WI38 (cell line): ENCODE results near the gene ZBTB7C.

Experiments used
- H3K4me3 ChIP-seq: 2 replicates; pipeline ENCODE4 v1.5.1; 2011; ENCODE audit warnings: low read depth, mild to moderate bottlenecking, control low read depth, low read length
- TF ChIP-seq, protein P1 (sequence below): IDR thresholded peaks from 2 replicates; pipeline ENCODE4 v1.5.1; 2012; ENCODE audit warnings: low read depth, mild to moderate bottlenecking, control low read depth, low read length

Gene ZBTB7C

DNA sequence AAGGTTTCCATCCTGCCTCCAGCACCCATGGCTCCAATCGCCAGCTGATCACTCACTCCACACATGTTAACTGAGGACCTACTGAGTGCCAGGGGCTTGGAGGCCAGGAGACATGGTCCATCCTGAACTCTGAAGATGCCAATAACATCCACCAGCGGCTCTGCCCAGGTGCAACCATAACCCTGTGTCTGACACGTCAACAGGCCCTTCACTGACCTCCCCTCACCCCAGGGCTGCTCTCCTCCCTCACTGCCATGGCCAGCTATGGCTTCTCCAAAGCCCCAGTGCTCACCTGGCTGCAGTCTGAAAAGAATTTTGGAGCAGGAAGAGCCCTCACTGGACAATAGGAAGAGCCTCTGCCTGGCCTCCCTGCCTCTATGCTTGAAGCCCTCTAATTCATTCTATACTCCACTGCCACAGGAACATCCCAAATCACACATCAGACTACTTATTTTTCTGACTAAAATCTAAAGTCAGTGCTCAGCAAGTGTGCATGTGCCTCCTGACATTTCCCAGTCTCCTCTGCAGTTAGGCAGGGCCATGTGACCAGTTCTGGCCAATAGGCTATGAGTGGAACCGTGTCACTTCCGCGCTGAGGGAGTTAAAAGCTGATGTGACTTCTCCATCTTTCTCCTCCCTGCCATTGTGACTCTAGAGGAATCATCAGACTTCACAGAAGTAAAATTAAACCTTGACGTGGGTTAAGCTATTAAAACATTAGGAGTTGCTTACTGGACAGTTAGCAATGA, 37.2 kb downstream of the ZBTB7C start:
- no peak overlapping the region for H3K4me3 ChIP-seq
- TF ChIP-seq, protein P1, sequence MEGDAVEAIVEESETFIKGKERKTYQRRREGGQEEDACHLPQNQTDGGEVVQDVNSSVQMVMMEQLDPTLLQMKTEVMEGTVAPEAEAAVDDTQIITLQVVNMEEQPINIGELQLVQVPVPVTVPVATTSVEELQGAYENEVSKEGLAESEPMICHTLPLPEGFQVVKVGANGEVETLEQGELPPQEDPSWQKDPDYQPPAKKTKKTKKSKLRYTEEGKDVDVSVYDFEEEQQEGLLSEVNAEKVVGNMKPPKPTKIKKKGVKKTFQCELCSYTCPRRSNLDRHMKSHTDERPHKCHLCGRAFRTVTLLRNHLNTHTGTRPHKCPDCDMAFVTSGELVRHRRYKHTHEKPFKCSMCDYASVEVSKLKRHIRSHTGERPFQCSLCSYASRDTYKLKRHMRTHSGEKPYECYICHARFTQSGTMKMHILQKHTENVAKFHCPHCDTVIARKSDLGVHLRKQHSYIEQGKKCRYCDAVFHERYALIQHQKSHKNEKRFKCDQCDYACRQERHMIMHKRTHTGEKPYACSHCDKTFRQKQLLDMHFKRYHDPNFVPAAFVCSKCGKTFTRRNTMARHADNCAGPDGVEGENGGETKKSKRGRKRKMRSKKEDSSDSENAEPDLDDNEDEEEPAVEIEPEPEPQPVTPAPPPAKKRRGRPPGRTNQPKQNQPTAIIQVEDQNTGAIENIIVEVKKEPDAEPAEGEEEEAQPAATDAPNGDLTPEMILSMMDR: no peak

DNA sequence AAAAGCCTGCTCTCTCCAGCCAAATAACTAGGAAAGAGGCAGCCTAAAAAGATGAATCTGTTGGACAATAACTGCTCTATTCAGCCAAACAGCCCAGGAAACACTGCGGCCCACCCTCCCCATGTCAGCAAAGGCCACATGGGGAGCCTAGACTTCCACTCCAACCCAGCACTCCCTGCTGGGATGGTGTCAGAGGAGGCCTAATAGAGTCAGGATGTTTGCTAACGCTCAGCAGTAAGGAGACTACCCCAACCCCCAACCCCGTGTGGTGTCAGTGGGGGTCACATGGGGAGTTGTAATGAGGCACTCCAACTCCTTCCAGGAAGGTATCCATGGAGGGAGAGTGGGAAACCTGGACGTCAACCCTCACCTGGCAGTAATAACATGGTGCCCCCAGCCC, 41.6 kb downstream of the ZBTB7C start:
- no peak overlapping the region for H3K4me3 ChIP-seq
- TF ChIP-seq, protein P1: no peak

DNA sequence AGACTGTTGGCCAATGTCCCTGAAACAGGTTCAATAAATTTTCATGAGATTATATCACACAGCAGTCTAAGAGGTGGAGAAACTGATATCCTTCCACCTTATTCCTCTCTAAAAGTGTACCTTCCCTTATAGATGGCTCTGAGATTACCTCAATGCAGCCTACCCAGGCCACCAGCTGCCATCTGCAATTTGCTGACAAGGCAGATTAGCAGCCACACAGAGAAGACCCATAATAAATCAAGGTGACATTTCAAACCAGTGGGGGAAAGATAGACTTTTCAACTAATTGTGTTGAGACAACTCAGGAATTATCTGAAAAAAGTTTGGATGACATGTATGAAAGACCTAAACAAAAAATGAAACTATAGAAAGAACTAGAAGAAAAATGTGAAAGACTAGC, 43.2 kb downstream of the ZBTB7C start:
- no peak overlapping the region for H3K4me3 ChIP-seq
- TF ChIP-seq, protein P1: no peak

DNA sequence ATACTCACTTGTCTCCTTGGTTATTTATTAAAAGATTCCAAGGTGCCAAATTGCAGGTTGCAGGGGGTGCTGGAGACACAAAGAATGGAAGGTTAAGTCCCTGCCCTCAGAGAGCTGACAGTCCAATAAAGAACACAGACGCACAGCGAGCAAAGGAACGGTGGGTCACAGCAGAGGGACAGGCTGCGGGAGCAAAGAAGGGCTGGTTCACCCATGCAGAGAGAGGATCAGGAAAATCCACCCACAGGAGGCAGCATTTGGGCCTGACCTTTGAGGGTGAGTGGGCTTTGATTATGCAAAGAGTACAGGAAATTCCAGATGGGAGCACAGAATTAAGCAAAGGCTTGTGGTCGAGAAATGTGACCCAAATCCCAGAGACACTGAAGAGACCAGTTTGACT, 45.0 kb downstream of the ZBTB7C start:
- TF ChIP-seq, protein P1: no peak

DNA sequence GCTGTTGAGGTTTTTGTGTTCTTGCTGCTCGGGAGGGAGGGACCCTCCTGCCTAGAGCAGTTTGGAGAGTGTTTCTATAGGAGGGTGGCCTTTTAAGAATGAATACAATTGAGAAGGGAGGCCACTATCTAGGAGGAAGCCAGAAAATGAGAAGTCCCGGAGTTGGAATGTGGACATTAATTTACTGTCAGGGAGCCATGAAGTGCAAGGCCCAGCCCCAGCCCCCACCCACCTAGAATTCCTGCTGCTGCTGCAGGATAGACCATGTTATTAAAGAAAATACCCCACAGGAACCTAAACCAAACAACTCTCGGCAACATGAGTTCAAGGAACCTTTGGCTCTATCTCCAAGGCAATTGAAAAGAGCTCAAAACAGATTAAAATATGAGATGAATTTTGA, 46.0 kb downstream of the ZBTB7C start:
- TF ChIP-seq, protein P1: no peak
- H3K4me3 ChIP-seq: no peak overlapping the region

More for the DNA sequence above, 45.0 kb downstream of the ZBTB7C start:
- H3K4me3 ChIP-seq: no peak overlapping the region

DNA sequence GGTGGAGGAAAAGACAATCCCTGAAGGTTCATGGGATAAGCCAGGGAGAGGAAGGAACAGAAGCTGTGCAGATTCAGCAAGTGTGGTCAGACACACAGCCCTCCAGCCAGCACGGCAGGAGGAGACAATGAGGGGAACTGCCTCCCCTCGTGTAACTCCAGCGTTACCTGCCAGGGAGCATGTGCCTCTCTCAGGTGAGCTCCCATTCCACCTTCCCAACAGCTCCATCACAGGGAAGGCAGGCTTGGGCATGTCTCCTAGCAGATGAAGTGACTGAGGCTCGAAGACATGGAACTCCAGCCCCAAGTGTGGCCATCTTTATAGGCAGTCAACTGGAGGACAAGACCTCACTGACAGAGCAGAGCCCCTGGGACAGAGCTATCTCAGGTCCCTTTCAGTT, 47.4 kb downstream of the ZBTB7C start:
- H3K4me3 ChIP-seq: no peak overlapping the region
- TF ChIP-seq, protein P1: no peak

DNA sequence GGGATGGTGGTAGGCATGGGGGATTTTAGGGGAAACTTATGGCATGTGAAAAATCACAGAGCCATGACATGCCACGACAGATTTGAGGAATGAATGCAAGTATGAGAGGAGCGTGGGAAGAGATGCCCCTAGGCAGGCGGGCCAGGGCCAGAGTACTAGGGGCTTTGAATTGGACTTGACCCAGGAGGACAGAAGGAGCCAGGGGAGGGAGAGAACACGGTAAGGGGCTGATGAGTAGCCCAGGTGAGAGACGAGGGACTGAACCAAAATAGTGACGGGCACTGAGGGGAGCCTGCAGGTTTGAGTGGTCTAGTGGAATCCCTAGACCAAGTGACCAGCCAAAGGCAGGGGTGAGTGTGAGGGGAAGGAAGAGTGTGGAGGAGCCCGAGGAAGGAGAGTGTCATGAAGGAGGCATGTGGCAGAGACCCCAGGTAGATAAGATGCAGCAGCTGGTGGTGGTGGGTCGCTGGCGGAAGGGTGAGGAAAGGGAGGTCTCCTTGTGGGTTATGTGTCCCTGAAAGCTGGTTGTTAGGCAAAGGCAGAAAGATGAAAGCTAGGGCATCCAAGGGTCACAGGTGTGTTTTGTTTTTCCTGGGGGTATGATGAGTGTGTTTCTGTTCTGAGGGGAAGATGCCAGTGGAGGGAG, 48.7 kb downstream of the ZBTB7C start:
- TF ChIP-seq, protein P1: no peak

More for the DNA sequence above, 48.7 kb downstream of the ZBTB7C start:
- no peak overlapping the region for H3K4me3 ChIP-seq
